Measurements from ENCODE around the gene CDR2L.
"Not testable (repeated sequence)": the region's sequence is repeated elsewhere in the genome, so short reads cannot be mapped to it uniquely, and the experiment has no call there.

Gene CDR2L

DNA sequence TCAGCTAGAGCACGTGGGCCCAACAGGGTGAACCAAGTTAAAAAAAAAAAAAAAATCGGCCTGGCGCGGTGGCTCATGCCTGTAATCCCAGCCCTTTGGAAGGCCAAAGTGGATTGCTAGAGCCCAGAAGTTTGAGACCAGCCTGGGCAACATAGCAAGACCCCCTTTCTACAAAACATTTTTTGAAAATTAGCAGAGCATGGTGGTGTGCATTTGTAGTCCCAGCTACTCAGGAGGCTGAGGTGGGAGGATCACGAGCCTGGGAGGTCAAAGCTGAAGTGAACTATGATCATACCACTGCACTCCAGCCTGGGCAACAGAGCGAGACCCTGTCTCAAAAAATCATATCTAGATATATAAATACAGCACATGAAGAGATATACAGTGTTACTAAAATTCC lies 18.7 kb downstream of the CDR2L start:
- H3K27ac Mint-ChIP-seq = not testable (repeated sequence)
- peaks cover 12% of the 10 kb centered on the region for H3K4me1 Mint-ChIP-seq (ENCODE audit: low read depth)

DNA sequence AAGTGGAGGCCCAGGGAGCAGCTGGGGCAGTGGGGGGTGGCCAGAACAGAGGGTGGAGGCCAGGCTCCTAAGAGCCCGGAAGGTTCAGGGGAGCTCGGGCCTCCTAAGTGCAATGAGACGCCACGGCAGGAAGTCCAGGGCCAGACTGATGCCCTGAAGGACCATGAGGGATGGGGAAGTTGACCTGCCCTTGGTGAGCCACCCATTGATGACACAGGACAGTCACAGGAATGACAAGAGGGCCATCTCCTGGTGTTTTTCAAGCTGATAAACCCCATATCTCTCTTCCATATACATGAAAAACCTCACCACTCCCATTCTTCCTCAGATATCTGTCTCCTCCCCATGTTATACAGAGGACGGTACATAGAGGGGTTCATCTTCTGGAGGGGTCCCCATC lies 19.2 kb downstream of the CDR2L start:
- no peak for DNase-seq
- Mint-ChIP-seq H3K9me3 (no peaks in the 10 kb centered on the region), H3K27ac (no peak overlapping the region), H3K4me3 (no peak overlapping the region), H3K36me3 (ENCODE audit: low read depth) (peaks cover 16% of the 10 kb centered on the region), H3K4me1 (ENCODE audit: low read depth) (peaks cover 18% of the 10 kb centered on the region), H3K27me3 (no peaks in the 10 kb centered on the region)

More for the DNA sequence above, 18.7 kb downstream of the CDR2L start:
- H3K36me3 Mint-ChIP-seq (ENCODE audit: low read depth) = peaks cover 13% of the 10 kb centered on the region
- not testable (repeated sequence) for DNase-seq, H3K9me3 Mint-ChIP-seq, H3K27me3 Mint-ChIP-seq, H3K4me3 Mint-ChIP-seq

DNA sequence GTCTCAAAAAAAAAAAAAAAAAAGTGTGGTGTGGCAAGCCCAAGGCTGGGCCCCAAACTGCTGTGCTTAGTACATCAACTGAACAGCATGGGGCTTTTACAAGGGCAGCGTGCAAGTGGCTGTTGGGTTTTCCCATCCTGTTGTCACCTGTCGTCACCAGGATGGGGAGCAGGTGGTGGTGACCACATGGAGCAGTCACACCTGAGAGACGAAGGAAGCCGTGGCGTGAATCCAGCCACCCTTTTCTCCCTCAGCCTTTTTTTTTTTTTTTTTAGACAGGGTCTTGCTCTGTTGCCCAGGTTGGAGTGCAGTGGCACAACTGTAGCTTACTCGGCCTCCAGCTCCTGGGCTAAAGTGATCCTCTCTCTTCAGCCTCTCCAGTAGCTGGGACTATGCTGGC lies 20.9 kb downstream of the CDR2L start:
- H3K27me3 Mint-ChIP-seq = no peaks in the 10 kb centered on the region
- H3K27ac Mint-ChIP-seq = no peak overlapping the region
- no peaks in the 10 kb centered on the region for H3K9me3 Mint-ChIP-seq
- no peak overlapping the region for H3K4me3 Mint-ChIP-seq
- H3K4me1 Mint-ChIP-seq (ENCODE audit: low read depth) = peaks cover 18% of the 10 kb centered on the region
- DNase-seq = no peak
- peaks cover 31% of the 10 kb centered on the region for H3K36me3 Mint-ChIP-seq (ENCODE audit: low read depth)

DNA sequence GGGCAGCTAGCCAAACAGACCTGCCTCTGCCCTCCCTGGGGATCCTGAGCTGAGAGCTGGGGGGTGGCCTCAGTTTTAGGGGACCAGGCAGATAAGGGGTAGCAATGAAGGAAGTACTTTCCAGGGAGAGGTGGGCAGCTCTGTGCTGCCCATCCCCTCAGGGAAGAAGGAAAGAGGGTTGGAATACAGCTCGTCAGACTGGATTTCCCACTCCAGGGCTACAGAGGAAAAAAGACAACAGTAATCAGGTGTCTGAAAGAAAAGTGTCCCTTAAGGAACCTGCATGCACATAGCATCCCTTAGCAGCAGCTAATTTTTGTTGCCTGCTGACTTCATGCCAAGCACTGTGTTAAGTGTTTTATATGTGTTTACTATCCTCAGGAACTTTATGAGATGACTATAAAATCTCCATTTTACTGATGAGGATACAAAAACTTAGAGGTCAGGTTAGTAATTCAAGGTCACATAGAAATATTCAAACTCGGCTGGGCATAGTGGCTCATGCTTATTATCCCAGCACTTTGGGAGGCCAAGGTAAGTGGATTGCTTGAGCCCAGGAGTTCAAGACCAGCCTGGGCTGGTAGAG lies 21.8 kb downstream of the CDR2L start:
- DNase-seq = no peak
- Mint-ChIP-seq H3K4me3 (no peak overlapping the region), H3K36me3 (ENCODE audit: low read depth) (peaks cover 34% of the 10 kb centered on the region), H3K4me1 (ENCODE audit: low read depth) (peaks cover 24% of the 10 kb centered on the region), H3K9me3 (no peaks in the 10 kb centered on the region), H3K27ac (no peak overlapping the region), H3K27me3 (no peaks in the 10 kb centered on the region)

DNA sequence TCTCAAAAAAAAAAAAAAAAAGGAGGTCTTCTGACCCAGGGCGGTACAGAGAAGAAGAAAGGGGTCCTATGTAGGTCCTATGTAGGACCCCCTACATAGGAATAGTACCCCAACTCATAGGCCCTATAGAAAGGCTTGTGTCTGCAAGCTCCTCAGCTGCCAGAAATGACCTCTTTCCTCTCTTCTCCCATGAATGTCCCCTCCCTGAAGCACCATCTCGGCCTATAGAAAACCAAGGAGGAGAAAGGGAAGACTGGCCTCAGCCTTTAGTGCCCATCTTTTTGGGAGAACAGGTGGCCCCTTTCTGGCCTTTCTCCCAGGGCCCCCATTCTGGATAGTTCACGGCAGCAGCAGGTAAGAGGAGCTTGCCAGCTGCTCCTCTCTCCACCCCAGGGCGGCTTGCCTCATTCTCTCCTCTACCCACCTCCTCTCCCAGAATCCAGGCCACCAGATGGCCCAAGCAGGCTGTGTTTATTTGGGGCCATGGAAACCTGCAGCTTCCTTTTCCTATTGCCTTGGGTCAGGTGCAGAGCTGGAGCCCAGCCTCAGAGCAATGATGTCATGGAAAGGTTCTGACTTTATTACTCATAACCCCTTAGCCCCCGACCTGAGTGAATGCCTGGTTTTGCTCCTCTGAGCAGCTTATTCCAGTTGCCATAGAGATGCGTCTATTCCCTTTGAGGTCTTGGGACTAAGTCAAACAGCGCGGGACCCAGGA lies 23.4 kb downstream of the CDR2L start:
- Mint-ChIP-seq H3K27me3 (no peaks in the 10 kb centered on the region), H3K36me3 (ENCODE audit: low read depth) (peaks cover 40% of the 10 kb centered on the region), H3K4me1 (ENCODE audit: low read depth) (peaks cover 32% of the 10 kb centered on the region), H3K9me3 (no peaks in the 10 kb centered on the region), H3K27ac (peak overlapping the region; percentile 94), H3K4me3 (peak overlapping the region; percentile 97)
- DNase-seq = peak; percentile 43

DNA sequence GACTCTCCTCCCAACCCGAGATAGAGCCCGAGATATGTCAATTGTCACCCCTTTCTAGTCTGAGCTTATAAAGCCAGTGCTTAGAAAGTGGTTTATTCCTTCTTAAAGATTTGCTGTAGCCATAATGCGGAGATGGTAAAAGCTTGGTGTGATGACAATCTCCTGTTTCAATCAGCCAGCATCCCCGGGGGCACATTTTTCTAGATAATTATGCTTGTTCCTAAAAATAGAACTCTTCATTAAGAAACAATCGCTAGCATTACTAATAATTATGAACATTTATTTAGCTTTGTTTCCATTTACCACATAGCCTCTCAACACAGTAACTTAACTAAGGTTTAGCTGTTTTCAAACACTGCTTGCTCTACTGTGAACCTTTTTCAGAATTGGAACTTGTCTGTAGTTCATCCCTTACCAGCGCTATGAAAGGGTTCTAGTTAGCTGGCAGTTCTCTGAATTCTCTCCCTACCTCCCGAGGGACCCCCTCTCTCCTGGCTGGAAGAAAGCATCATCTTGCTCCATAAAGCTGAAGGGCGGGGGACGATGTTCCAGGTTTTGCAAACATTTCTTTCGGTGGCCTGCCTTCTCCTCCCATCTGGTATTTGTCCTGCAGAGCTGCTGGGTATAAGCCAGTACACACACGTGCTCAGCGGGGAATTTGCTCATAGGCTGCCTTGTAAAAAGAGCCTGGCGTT lies 24.1 kb downstream of the CDR2L start:
- DNase-seq = peak; percentile 49
- Mint-ChIP-seq H3K36me3 (ENCODE audit: low read depth) (peaks cover 45% of the 10 kb centered on the region), H3K4me3 (peak overlapping the region; percentile 97), H3K27me3 (no peaks in the 10 kb centered on the region), H3K4me1 (ENCODE audit: low read depth) (peaks cover 34% of the 10 kb centered on the region), H3K27ac (peak overlapping the region; percentile 94), H3K9me3 (no peaks in the 10 kb centered on the region)

DNA sequence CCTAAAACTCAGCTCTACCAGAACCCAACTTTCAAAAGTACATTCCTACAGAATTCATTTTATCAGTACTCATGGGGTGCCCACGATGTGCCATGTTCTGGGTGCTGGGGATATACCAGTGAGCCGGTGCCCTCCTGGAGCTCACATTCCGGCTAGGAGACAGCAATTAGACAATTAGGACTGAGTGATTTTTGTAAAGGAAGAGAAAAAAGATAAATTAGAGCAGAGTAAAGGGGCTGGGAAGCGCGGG lies 24.6 kb downstream of the CDR2L start:
- no peaks in the 10 kb centered on the region for H3K9me3 Mint-ChIP-seq
- H3K36me3 Mint-ChIP-seq (ENCODE audit: low read depth) = peaks cover 49% of the 10 kb centered on the region
- peak overlapping the region; percentile 97 for H3K4me3 Mint-ChIP-seq
- H3K27ac Mint-ChIP-seq = peak overlapping the region; percentile 94
- H3K4me1 Mint-ChIP-seq (ENCODE audit: low read depth) = peaks cover 34% of the 10 kb centered on the region
- DNase-seq = no peak
- no peaks in the 10 kb centered on the region for H3K27me3 Mint-ChIP-seq

DNA sequence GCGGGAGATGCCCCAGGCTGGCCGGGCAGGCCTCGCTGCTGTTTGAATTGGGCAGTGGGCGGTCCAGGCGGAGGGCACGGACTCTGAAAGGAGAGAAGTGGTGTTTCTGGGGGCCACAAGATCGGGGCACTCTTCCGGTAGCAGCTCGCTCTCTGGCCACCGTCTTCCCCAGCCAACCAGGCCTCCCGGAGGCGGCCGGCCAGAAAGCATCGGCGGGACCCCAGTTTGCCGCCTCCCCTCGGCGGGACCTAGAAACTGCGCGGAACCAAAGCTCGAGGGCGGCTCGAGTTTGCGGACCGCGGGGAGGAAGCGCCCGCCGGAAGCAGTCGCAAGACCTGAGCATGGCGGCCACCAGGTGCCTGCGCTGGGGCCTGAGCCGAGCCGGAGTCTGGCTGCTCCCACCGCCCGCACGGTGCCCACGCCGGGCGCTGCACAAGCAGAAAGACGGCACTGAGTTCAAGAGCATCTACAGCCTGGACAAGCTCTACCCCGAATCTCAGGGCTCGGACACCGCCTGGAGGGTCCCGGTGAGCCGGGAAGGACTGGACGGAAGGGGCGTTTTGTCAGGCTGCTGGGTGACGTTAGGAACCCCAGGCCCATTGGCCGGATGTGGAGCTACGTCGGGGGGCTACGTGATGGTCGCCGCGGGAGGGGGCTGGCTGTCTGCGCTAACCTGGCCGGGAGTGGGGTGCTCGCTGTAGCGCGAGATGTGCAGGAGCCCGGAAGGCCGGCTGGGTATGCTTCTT lies 25.1 kb downstream of the CDR2L start, which contains the start of gene MRPL58:
TSS of gene MRPL58 (plus strand) at position 325 of the 746 bp plus-strand sequence. CDS start at position 342, 17 bp downstream.
- Mint-ChIP-seq H3K27ac (peak within 1 kb of the TSS; percentile 94), H3K27me3 (no peaks in the 10 kb centered on the region), H3K9me3 (no peaks in the 10 kb centered on the region), H3K36me3 (ENCODE audit: low read depth) (peaks cover 52% of the 10 kb centered on the region), H3K4me3 (peak within 1 kb of the TSS; percentile 97), H3K4me1 (ENCODE audit: low read depth) (peaks cover 34% of the 10 kb centered on the region)
- DNase-seq = peak; percentile 91

DNA sequence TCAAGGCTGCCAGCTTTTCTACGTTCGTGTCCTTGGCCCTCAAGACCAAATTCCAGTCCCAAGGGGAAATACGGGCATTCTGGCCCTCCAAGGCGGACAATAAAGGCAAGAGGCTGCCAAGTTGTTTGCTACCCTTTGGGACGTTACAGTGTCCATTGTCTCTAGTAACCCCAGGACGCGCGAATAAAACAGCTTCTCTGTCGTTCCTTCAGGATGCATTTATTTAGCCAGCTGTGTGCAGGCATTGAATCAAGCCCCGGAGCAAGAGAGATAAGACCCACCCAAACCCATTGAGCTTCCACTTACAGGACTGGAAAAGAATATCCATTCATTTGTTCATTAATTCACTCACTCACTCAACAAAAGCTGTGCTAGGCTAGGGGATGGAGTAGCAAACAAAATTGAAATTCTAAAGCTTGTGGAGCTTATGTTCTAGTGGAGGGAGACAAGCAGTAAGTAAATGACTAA lies 25.7 kb downstream of the CDR2L start:
- peak overlapping the region; percentile 97 for H3K4me3 Mint-ChIP-seq
- H3K27me3 Mint-ChIP-seq = no peaks in the 10 kb centered on the region
- H3K4me1 Mint-ChIP-seq (ENCODE audit: low read depth) = peaks cover 34% of the 10 kb centered on the region

DNA sequence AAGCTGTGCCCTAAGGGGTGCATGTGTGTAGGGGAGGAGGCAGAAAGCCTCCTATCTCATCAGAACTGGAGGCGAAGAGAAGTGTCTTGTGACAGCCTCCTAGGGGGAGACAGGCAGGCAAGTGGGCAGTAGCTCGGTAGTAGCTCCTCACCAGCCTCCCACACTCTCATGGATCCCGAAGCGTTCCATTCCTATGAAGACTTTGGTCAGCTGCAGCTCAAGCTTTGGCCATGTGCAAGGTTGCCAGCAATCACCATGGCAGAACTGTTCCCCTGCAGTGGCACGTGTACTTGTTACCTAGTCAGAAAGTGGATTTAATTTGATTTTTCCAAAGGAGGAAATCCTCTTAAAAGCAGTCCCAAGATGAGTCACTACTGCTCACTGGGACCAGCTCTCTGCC lies 31.7 kb downstream of the CDR2L start:
- no peak for DNase-seq
- Mint-ChIP-seq H3K4me1 (ENCODE audit: low read depth) (peaks cover 10% of the 10 kb centered on the region), H3K4me3 (no peak overlapping the region), H3K27me3 (no peaks in the 10 kb centered on the region), H3K36me3 (ENCODE audit: low read depth) (peaks cover 78% of the 10 kb centered on the region), H3K27ac (no peak overlapping the region), H3K9me3 (no peaks in the 10 kb centered on the region)

More for the DNA sequence above, 25.7 kb downstream of the CDR2L start:
- H3K27ac Mint-ChIP-seq = peak overlapping the region; percentile 94
- no peak for DNase-seq
- no peaks in the 10 kb centered on the region for H3K9me3 Mint-ChIP-seq
- peaks cover 54% of the 10 kb centered on the region for H3K36me3 Mint-ChIP-seq (ENCODE audit: low read depth)

DNA sequence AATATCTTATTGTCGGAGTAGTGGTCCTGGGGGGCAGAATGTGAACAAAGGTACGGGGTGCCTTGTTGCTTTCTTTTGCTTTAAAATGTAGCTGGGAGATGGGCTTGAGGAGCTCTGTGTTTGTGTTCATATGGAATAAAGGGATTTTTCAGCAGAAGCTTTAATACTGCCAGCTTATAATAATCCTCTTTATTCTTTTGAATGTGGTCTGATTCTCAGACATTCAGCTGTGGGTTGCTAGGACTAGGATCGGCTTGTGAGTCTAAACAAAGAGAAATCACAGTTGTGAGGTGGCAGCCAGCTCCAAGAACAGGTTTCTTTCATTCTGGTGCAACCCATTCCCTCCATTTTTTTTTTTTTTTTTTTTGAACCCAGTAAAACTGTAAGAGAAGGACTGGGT lies 32.3 kb downstream of the CDR2L start:
- Mint-ChIP-seq H3K36me3 (ENCODE audit: low read depth) (peaks cover 79% of the 10 kb centered on the region), H3K27ac (no peak overlapping the region), H3K4me1 (ENCODE audit: low read depth) (peaks cover 12% of the 10 kb centered on the region), H3K9me3 (no peaks in the 10 kb centered on the region), H3K4me3 (no peak overlapping the region), H3K27me3 (no peaks in the 10 kb centered on the region)
- DNase-seq = no peak

DNA sequence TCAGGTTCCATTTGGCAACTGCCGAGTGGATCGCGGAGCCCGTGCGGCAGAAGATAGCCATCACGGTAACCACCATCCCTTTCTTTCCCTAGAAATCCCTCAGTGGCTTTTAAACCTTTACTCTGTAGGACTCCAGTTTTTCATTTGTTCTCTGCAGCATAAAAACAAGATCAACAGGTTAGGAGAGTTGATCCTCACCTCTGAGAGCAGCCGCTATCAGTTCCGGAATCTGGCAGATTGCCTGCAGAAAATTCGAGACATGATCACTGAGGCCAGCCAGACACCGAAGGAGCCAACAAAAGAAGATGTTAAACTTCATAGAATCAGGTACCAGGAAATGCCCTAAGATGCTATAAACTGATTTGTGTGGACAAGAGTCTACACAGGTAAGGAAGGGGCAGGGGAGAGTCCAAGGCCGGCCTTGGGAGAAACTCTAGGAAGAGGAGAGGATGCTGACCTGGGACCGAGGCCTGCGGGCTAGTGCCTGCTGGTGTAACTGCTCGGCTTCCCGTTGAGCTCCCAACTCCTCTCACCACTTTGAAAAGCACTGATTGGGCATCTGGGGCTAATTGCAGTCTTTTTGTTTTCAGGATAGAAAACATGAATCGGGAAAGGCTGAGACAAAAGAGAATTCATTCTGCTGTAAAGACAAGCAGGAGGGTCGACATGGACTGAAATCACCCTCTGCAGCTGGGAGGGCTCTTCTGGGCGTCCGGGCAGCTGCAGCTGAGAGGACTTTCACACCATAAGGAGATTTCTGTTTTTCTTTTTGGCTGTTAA lies 33.1 kb downstream of the CDR2L start:
- H3K36me3 Mint-ChIP-seq (ENCODE audit: low read depth) = peaks cover 81% of the 10 kb centered on the region
- H3K27me3 Mint-ChIP-seq = no peaks in the 10 kb centered on the region
- no peak overlapping the region for H3K27ac Mint-ChIP-seq
- peaks cover 15% of the 10 kb centered on the region for H3K4me1 Mint-ChIP-seq (ENCODE audit: low read depth)
- no peaks in the 10 kb centered on the region for H3K9me3 Mint-ChIP-seq
- H3K4me3 Mint-ChIP-seq = no peak overlapping the region
- DNase-seq = no peak

DNA sequence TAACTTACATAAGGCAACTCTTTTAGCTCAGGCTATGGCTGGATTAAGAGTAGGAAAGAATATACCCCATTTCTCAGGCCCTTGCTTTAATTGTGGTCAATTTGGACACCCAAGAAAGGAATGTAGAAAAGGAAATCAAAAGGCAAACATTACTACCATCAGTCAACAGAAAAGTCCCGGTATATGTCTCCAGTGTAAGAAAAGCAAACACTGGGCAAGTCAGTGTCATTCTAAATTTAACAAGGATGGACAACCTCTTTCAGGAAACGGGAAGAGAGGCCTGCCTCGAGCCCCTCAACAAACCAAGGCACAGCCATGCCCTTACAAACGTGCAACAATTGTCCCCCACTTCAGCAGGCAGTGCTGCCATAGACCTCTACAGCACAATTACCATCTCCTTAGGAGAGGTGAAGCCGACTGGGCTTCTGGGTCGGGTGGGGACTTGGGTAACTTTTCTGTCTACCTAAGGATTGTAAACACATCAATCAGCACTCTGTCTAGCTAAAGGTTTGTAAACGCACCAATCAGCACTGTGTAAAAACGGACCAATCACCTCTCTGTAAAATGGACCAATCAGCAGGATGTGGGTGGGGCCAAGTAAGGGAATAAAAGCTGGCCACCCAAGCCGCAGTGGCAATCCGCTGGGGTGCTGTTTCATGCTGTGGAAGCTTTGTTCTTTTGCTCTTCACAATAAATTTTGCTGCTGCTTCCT lies 37.4 kb downstream of the CDR2L start:
- DNase-seq = peak; percentile 62
- Mint-ChIP-seq H3K27ac (peak overlapping the region; percentile 44), H3K9me3 (peaks cover 2% of the 10 kb centered on the region), H3K4me1 (ENCODE audit: low read depth) (peaks cover 20% of the 10 kb centered on the region), H3K36me3 (ENCODE audit: low read depth) (peaks cover 47% of the 10 kb centered on the region), H3K4me3 (peak overlapping the region; percentile 37), H3K27me3 (no peaks in the 10 kb centered on the region)
